ENCODE results near the gene GALNT10. TPM values are rescaled to one million over a fixed set of nuclear protein-coding genes. Genes with fewer than 3 reads are reported as not detected.

The GALNT10 gene
- total and polyA plus RNA-seq, 2 donors from 2014 or later, result 13.0 to 44.3 TPM

GRCh38 chr5:154211641-154212390, 21.3 kb downstream of the GALNT10 start:
- no peaks in the 10 kb centered on the region for H3K4me1 ChIP-seq (ENCODE audit: control insufficient read depth in 2 of 3, insufficient read depth in 2 of 3, low read depth in 1 of 3, low read length in 3 of 3)
- no peak overlapping the region for H3K27ac ChIP-seq (ENCODE audit: low read depth in 2 of 2, low read length in 2 of 2)
- FAIRE-seq (no peak), DNase-seq (peak in 1 of 5 donors; percentile 11)
- no peak overlapping the region for H3K4me3 ChIP-seq (ENCODE audit: low read length in 3 of 3)
- H3K27me3 ChIP-seq (ENCODE audit: control insufficient read depth, insufficient read depth, low read length), result no peaks in the 10 kb centered on the region
- intact Hi-C loops (cut with DNase I), result no loop called here
- TF ChIP-seq CTCF (IDR thresholded peaks at IDR 0.05; ENCODE audit: borderline replicate concordance, extremely low read depth, insufficient read depth), result no peak
- no peaks in the 10 kb centered on the region for H3K36me3 ChIP-seq (ENCODE audit: control insufficient read depth in 2 of 3, insufficient read depth in 3 of 3, low read length in 3 of 3)
- no peak overlapping the region for H3K9ac ChIP-seq (ENCODE audit: low read length in 3 of 3)
- H3K9me3 ChIP-seq (ENCODE audit: control insufficient read depth in 2 of 3, insufficient read depth in 1 of 3, low read length in 3 of 3), result no peaks in the 10 kb centered on the region

GRCh38 chr5:154213592-154213991, 23.1 kb downstream of the GALNT10 start:
- Histone ChIP-seq H3K36me3 (ENCODE audit: control insufficient read depth in 2 of 3, insufficient read depth in 3 of 3, low read length in 3 of 3) (no peaks in the 10 kb centered on the region), H3K4me3 (ENCODE audit: low read length in 3 of 3) (no peak overlapping the region), H3K27ac (ENCODE audit: low read depth in 2 of 2, low read length in 2 of 2) (no peak overlapping the region), H3K9ac (ENCODE audit: low read length in 3 of 3) (no peak overlapping the region), H3K4me1 (ENCODE audit: control insufficient read depth in 2 of 3, insufficient read depth in 2 of 3, low read depth in 1 of 3, low read length in 3 of 3) (no peaks in the 10 kb centered on the region), H3K9me3 (ENCODE audit: control insufficient read depth in 2 of 3, insufficient read depth in 1 of 3, low read length in 3 of 3) (no peaks in the 10 kb centered on the region), H3K27me3 (ENCODE audit: control insufficient read depth, insufficient read depth, low read length) (no peaks in the 10 kb centered on the region)
- FAIRE-seq, result no peak
- DNase-seq, result peak in 1 of 5 donors; percentile 12
- no peak for TF ChIP-seq CTCF (IDR thresholded peaks at IDR 0.05; ENCODE audit: borderline replicate concordance, extremely low read depth, insufficient read depth)
- intact Hi-C loops (cut with DNase I), result no loop called here

GRCh38 chr5:154214371-154215106, 24.0 kb downstream of the GALNT10 start:
- H3K27ac ChIP-seq (ENCODE audit: low read depth in 2 of 2, low read length in 2 of 2), result no peak overlapping the region
- no peak for DNase-seq
- H3K36me3 ChIP-seq (ENCODE audit: control insufficient read depth in 2 of 3, insufficient read depth in 3 of 3, low read length in 3 of 3), result peaks cover 0 to 2% (median 0%) of the 10 kb centered on the region in 3 donors
- no peak overlapping the region for H3K9ac ChIP-seq (ENCODE audit: low read length in 3 of 3)
- H3K4me3 ChIP-seq (ENCODE audit: low read length in 3 of 3), result no peak overlapping the region
- intact Hi-C loops (cut with DNase I), result no loop called here
- H3K4me1 ChIP-seq (ENCODE audit: control insufficient read depth in 2 of 3, insufficient read depth in 2 of 3, low read depth in 1 of 3, low read length in 3 of 3), result no peaks in the 10 kb centered on the region
- no peak for TF ChIP-seq CTCF (IDR thresholded peaks at IDR 0.05; ENCODE audit: borderline replicate concordance, extremely low read depth, insufficient read depth)
- no peaks in the 10 kb centered on the region for H3K27me3 ChIP-seq (ENCODE audit: control insufficient read depth, insufficient read depth, low read length)
- FAIRE-seq, result no peak
- no peaks in the 10 kb centered on the region for H3K9me3 ChIP-seq (ENCODE audit: control insufficient read depth in 2 of 3, insufficient read depth in 1 of 3, low read length in 3 of 3)
